ENCODE results near the gene ZNF484.

Gene ZNF484

DNA sequence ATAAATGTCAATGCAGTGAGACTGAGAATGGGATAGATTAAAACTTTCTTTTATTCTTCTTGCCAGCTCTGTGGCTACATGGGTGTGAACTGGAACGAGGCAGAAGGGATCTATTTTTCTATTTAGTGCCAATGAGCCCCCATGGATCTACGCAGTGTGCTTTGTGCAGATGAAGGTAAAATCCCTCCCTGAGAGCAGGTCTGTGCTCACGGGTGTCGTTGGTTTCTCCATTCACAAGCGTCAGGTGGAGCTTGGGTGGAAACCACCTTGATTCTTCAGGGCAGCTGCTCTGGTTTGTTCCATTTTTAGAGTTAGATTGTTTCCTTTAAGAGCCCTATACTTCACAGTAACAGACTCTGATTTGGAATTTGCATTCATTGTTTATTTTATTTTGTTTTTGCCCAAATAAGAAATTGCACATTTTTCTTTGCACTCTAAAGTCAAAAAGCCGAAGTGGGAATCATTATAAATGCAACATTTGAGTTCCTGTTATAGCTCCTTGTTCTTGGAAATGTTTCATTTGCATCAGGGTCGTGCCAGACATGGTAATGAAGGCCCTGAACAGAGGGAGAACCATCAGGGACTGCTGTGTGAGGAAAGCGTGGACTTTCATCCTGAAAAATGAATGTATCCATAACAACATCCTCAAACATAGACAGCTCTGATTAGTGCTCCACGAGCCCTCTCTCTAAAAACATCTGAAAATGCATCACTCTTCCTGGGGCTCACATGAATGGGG lies 82.1 kb downstream of the ZNF484 start:
- H3K4me3 ChIP-seq (ENCODE audit: low read depth, low read length): no peak overlapping the region
- no peak for TF ChIP-seq CTCF (IDR thresholded peaks at IDR 0.05; ENCODE audit: borderline replicate concordance, insufficient read depth, low read depth, low read length)
